Fibroblast of pulmonary artery (primary cell): ENCODE data around the gene COL7A1.
A peak's percentile ranks its signal among the peaks of the same experiment; 100 is the strongest.

Source experiments
- DNase-seq: peaks from one replicate; pipeline ENCODE4 v3.0.0-alpha.2; 2010; ENCODE audit warnings: low read depth
- H3K4me3 ChIP-seq: replicated peaks from 2 replicates; pipeline ENCODE4 v1.5.1; 2011; ENCODE audit warnings: low read depth, mild to moderate bottlenecking, control low read depth, low read length, moderate library complexity
- TF ChIP-seq, protein P1 (sequence below): IDR thresholded peaks from 2 replicates; pipeline ENCODE4 v1.5.1; 2011; ENCODE audit warnings: mild to moderate bottlenecking, control low read depth, low read length, inconsistent platforms; ENCODE audit errors: missing control alignments

Gene COL7A1

GRCh38 chr3:48600711-48601621 lies 5.8 kb upstream of the COL7A1 start:
- no peak for DNase-seq
- TF ChIP-seq, protein P1, sequence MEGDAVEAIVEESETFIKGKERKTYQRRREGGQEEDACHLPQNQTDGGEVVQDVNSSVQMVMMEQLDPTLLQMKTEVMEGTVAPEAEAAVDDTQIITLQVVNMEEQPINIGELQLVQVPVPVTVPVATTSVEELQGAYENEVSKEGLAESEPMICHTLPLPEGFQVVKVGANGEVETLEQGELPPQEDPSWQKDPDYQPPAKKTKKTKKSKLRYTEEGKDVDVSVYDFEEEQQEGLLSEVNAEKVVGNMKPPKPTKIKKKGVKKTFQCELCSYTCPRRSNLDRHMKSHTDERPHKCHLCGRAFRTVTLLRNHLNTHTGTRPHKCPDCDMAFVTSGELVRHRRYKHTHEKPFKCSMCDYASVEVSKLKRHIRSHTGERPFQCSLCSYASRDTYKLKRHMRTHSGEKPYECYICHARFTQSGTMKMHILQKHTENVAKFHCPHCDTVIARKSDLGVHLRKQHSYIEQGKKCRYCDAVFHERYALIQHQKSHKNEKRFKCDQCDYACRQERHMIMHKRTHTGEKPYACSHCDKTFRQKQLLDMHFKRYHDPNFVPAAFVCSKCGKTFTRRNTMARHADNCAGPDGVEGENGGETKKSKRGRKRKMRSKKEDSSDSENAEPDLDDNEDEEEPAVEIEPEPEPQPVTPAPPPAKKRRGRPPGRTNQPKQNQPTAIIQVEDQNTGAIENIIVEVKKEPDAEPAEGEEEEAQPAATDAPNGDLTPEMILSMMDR = no peak
- no peak overlapping the region for H3K4me3 ChIP-seq

DNA sequence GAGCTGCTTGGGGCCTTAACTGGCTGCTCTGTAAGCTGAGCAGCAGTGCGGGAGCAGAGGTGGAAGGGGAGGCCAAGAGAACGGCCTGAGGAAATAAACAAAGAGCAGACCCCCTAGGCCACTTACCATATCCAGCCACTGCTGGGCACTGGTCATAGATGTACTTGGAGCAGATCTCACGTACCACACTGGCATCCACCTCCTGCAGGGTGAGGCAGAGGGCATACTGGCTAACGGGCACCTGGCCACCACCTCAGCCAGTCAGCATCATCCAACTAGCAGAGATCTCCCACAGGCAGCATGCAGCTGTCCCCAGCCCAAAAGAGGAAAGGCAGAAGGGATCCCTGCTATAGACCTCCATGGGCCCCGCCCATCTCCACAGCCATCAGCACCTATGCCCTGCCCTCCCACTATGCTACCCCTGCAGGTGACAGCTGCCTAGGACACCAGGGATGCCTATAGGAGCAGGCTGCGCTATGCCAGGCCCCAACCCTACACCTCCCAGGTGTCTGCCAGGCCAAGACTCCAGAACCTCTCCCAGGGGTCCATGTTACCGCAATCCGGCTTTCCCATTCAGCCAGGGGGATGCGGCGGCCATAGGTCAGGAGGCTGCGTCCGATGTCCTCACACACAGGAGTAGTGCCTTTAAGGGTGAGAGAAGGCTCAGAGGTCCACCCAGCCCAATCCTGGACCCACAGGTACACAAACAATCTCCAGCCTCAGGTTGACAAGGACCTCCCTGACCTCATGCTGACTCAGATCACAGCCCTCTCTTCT lies 4.6 kb upstream of the COL7A1 start:
- DNase-seq = no peak
- TF ChIP-seq, protein P1 = no peak
- H3K4me3 ChIP-seq = no peak overlapping the region

DNA sequence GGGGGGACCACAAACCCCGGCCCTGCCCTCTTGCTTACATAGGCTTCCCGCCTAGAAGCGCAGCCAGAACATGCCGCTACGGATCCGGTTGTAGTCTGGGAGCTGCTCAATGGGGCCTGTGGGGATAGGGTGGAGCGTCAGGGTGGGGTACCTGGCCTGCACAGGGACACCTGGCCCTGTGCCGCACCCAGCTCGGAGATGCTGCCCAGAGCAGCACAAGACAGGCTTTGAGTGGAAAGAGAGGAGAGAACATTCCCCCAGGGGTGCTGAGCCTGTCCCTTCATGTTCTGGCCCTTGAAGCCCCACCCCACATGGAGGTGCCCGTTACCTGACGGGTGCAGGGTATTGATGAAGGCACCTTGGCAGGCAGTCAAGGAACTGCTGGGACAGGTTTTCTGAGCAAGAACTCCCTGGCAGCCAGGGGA lies 4.0 kb upstream of the COL7A1 start:
- DNase-seq = no peak
- H3K4me3 ChIP-seq = no peak overlapping the region
- TF ChIP-seq, protein P1 = no peak

- TF ChIP-seq, protein P1 = no peak
- no peak overlapping the region for H3K4me3 ChIP-seq
- DNase-seq = peak; percentile 93
These were observed 3.4 kb upstream of the COL7A1 start for GRCh38 chr3:48598323-48599076.

GRCh38 chr3:48597408-48597800 lies 2.3 kb upstream of the COL7A1 start:
- TF ChIP-seq, protein P1 = no peak
- no peak for DNase-seq
- no peak overlapping the region for H3K4me3 ChIP-seq

GRCh38 chr3:48596676-48597407 lies 1.7 kb upstream of the COL7A1 start:
- TF ChIP-seq, protein P1 = no peak
- DNase-seq = no peak
- no peak overlapping the region for H3K4me3 ChIP-seq
